ENCODE data around the gene PLOD2. TPM values are rescaled to one million over a fixed set of nuclear protein-coding genes. Genes with fewer than 3 reads are reported as not detected.

Gene PLOD2
- total RNA-seq, 1 donor from 2014 or later, result 45.6 TPM

GRCh38 chr3:146052791-146053310 lies 108.1 kb downstream of the PLOD2 start:
- Mint-ChIP-seq H3K27ac (ENCODE audit: unreplicated experiment) (no peak overlapping the region), H3K27me3 (ENCODE audit: unreplicated experiment) (no peaks in the 10 kb centered on the region), H3K4me3 (ENCODE audit: unreplicated experiment) (no peak overlapping the region), H3K9me3 (ENCODE audit: unreplicated experiment) (no peaks in the 10 kb centered on the region), H3K36me3 (ENCODE audit: unreplicated experiment) (no peaks in the 10 kb centered on the region), H3K4me1 (ENCODE audit: low read depth, unreplicated experiment) (no peaks in the 10 kb centered on the region)
- no peak for TF ChIP-seq CTCF (IDR thresholded peaks at IDR 0.05; ENCODE audit: partially characterized antibody, unreplicated experiment)
- DNase-seq, result no peak

GRCh38 chr3:146052056-146052790 lies 108.8 kb downstream of the PLOD2 start:
- no peaks in the 10 kb centered on the region for H3K36me3 Mint-ChIP-seq (ENCODE audit: unreplicated experiment)
- TF ChIP-seq CTCF (IDR thresholded peaks at IDR 0.05; ENCODE audit: partially characterized antibody, unreplicated experiment), result no peak
- no peaks in the 10 kb centered on the region for H3K9me3 Mint-ChIP-seq (ENCODE audit: unreplicated experiment)
- no peak for DNase-seq
- no peak overlapping the region for H3K27ac Mint-ChIP-seq (ENCODE audit: unreplicated experiment)
- no peaks in the 10 kb centered on the region for H3K4me1 Mint-ChIP-seq (ENCODE audit: low read depth, unreplicated experiment)
- H3K27me3 Mint-ChIP-seq (ENCODE audit: unreplicated experiment), result no peaks in the 10 kb centered on the region
- H3K4me3 Mint-ChIP-seq (ENCODE audit: unreplicated experiment), result no peak overlapping the region

- no peak for DNase-seq
These were observed 110.3 kb downstream of the PLOD2 start for GRCh38 chr3:146050691-146051090.

GRCh38 chr3:146047485-146047884 lies 113.5 kb downstream of the PLOD2 start:
- peaks cover 4% of the 10 kb centered on the region for H3K36me3 Mint-ChIP-seq (ENCODE audit: unreplicated experiment)
- H3K27ac Mint-ChIP-seq (ENCODE audit: unreplicated experiment), result no peak overlapping the region
- no peak overlapping the region for H3K4me3 Mint-ChIP-seq (ENCODE audit: unreplicated experiment)
- H3K27me3 Mint-ChIP-seq (ENCODE audit: unreplicated experiment), result no peaks in the 10 kb centered on the region
- no peaks in the 10 kb centered on the region for H3K4me1 Mint-ChIP-seq (ENCODE audit: low read depth, unreplicated experiment)
- H3K9me3 Mint-ChIP-seq (ENCODE audit: unreplicated experiment), result no peaks in the 10 kb centered on the region
- no peak for TF ChIP-seq CTCF (IDR thresholded peaks at IDR 0.05; ENCODE audit: partially characterized antibody, unreplicated experiment)
- DNase-seq, result no peak

More at GRCh38 chr3:146050691-146051090, 110.3 kb downstream of the PLOD2 start:
- H3K27me3 Mint-ChIP-seq (ENCODE audit: unreplicated experiment), result no peaks in the 10 kb centered on the region
- no peak overlapping the region for H3K27ac Mint-ChIP-seq (ENCODE audit: unreplicated experiment)
- H3K9me3 Mint-ChIP-seq (ENCODE audit: unreplicated experiment), result no peaks in the 10 kb centered on the region
- H3K4me3 Mint-ChIP-seq (ENCODE audit: unreplicated experiment), result no peak overlapping the region
- no peaks in the 10 kb centered on the region for H3K4me1 Mint-ChIP-seq (ENCODE audit: low read depth, unreplicated experiment)
- no peaks in the 10 kb centered on the region for H3K36me3 Mint-ChIP-seq (ENCODE audit: unreplicated experiment)
- TF ChIP-seq CTCF (IDR thresholded peaks at IDR 0.05; ENCODE audit: partially characterized antibody, unreplicated experiment), result no peak

GRCh38 chr3:146044046-146044445 lies 116.9 kb downstream of the PLOD2 start:
- H3K27me3 Mint-ChIP-seq (ENCODE audit: unreplicated experiment), result no peaks in the 10 kb centered on the region
- no peaks in the 10 kb centered on the region for H3K9me3 Mint-ChIP-seq (ENCODE audit: unreplicated experiment)
- DNase-seq, result no peak
- H3K36me3 Mint-ChIP-seq (ENCODE audit: unreplicated experiment), result peaks cover 4% of the 10 kb centered on the region
- TF ChIP-seq CTCF (IDR thresholded peaks at IDR 0.05; ENCODE audit: partially characterized antibody, unreplicated experiment), result no peak
- no peak overlapping the region for H3K4me3 Mint-ChIP-seq (ENCODE audit: unreplicated experiment)
- no peak overlapping the region for H3K27ac Mint-ChIP-seq (ENCODE audit: unreplicated experiment)
- H3K4me1 Mint-ChIP-seq (ENCODE audit: low read depth, unreplicated experiment), result no peaks in the 10 kb centered on the region
